ENCODE measurements around the gene TUNAR.

The TUNAR gene

DNA sequence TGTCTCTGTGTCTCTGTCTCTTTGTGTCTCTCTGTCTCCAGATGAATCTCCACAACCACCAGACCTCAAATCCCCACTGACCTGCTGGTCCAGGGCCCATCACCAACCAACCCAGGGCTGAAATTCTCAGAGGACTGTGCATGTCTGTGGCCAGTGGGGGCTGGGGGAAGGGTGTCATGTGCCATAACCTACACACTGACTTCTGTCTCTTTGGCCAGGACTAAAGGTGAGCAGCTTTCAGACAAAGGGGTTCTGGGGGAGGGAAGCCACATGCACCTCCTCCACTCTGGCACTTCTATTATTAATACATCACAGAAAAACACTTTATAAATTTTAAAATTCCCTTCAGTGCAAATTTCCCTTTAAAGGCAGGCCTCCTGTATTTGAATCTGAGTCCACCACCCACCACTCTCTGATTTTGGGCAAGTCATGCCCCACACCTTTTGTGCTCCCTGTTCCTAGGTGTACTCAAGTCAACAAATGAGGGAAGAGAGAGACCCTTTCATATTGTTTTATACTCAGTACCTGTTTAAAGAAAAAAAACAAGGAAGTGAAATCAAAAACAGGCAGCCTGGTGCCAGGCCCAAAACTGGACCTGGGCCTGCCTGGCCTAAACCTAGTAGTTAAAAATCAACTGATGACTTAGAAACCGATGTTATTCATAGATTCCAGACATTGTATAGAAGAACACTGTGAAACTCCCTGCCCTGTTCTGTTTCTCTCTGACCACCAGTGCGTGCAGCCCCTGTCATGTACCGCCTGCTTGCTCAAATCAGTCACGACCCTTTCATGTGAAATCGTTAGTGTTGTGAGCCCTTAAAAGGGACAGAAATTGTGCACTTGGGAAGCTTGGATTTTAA lies 80.2 kb downstream of the TUNAR start:
- H2AFZ ChIP-seq (ENCODE audit: low read length) = no peak overlapping the region
- no peaks in the 10 kb centered on the region for H3K9me2 ChIP-seq (replicated peaks; ENCODE audit: low read depth, low read length)
- no peaks in the 10 kb centered on the region for H3F3A ChIP-seq (ENCODE audit: low read depth)
- H3K4me1 ChIP-seq (ENCODE audit: insufficient read depth, low read length, poor library complexity, severe bottlenecking) = no peaks in the 10 kb centered on the region
- H3K9ac ChIP-seq (ENCODE audit: low read depth, low read length, poor library complexity, severe bottlenecking) = no peak overlapping the region
- TF ChIP-seq EZH2phosphoT487 (IDR thresholded peaks at IDR 0.05; ENCODE audit: borderline replicate concordance) (no peak), CTCF (conservative IDR thresholded peaks at IDR 0.05; ENCODE audit: low read length) (no peak)
- H3K36me3 ChIP-seq (ENCODE audit: insufficient read depth, low read length) = no peaks in the 10 kb centered on the region
- no peaks in the 10 kb centered on the region for H4K20me1 ChIP-seq (ENCODE audit: insufficient read depth, low read length, poor library complexity, severe bottlenecking)
- no peak overlapping the region for H3K4me2 ChIP-seq (ENCODE audit: low read depth, low read length, poor library complexity, severe bottlenecking)
- no peaks in the 10 kb centered on the region for H3K79me2 ChIP-seq (ENCODE audit: insufficient read depth, low read length)
- no peak overlapping the region for H3K4me3 ChIP-seq (ENCODE audit: low read length, poor library complexity, severe bottlenecking)
- H3K9me3 ChIP-seq (ENCODE audit: insufficient read depth, low read depth, low read length) = peaks cover 2% of the 10 kb centered on the region; the same call in 1 of the 2 replicates
- H3K27me3 ChIP-seq (ENCODE audit: insufficient read depth, low read length, poor library complexity, severe bottlenecking) = no peaks in the 10 kb centered on the region

GRCh38 chr14:95958105-95958504 lies 81.5 kb downstream of the TUNAR start:
- Histone ChIP-seq H3K4me2 (ENCODE audit: low read depth, low read length, poor library complexity, severe bottlenecking) (no peak overlapping the region), H3K9ac (ENCODE audit: low read depth, low read length, poor library complexity, severe bottlenecking) (no peak overlapping the region)
- TF ChIP-seq CTCF (conservative IDR thresholded peaks at IDR 0.05; ENCODE audit: low read length) (no peak), EZH2phosphoT487 (IDR thresholded peaks at IDR 0.05; ENCODE audit: borderline replicate concordance) (no peak)

GRCh38 chr14:95959317-95959716 lies 82.7 kb downstream of the TUNAR start:
- Histone ChIP-seq H3K79me2 (ENCODE audit: insufficient read depth, low read length) (no peaks in the 10 kb centered on the region), H3K27me3 (ENCODE audit: insufficient read depth, low read length, poor library complexity, severe bottlenecking) (no peaks in the 10 kb centered on the region), H4K20me1 (ENCODE audit: insufficient read depth, low read length, poor library complexity, severe bottlenecking) (no peaks in the 10 kb centered on the region), H3K9ac (ENCODE audit: low read depth, low read length, poor library complexity, severe bottlenecking) (no peak overlapping the region), H3K4me3 (ENCODE audit: low read length, poor library complexity, severe bottlenecking) (no peak overlapping the region), H3K9me2 (replicated peaks; ENCODE audit: low read depth, low read length) (no peaks in the 10 kb centered on the region), H3K4me2 (ENCODE audit: low read depth, low read length, poor library complexity, severe bottlenecking) (no peak overlapping the region), H3K9me3 (ENCODE audit: insufficient read depth, low read depth, low read length) (peaks cover 2% of the 10 kb centered on the region; the same call in 1 of the 2 replicates), H3K4me1 (ENCODE audit: insufficient read depth, low read length, poor library complexity, severe bottlenecking) (no peaks in the 10 kb centered on the region), H3F3A (ENCODE audit: low read depth) (no peaks in the 10 kb centered on the region), H2AFZ (ENCODE audit: low read length) (no peak overlapping the region), H3K36me3 (ENCODE audit: insufficient read depth, low read length) (no peaks in the 10 kb centered on the region)
- no peak for TF ChIP-seq CTCF (conservative IDR thresholded peaks at IDR 0.05; ENCODE audit: low read length)
- TF ChIP-seq EZH2phosphoT487 (IDR thresholded peaks at IDR 0.05; ENCODE audit: borderline replicate concordance) = no peak

More at GRCh38 chr14:95958105-95958504, 81.5 kb downstream of the TUNAR start:
- H3K79me2 ChIP-seq (ENCODE audit: insufficient read depth, low read length) = no peaks in the 10 kb centered on the region
- H3F3A ChIP-seq (ENCODE audit: low read depth) = no peaks in the 10 kb centered on the region
- H3K4me3 ChIP-seq (ENCODE audit: low read length, poor library complexity, severe bottlenecking) = no peak overlapping the region
- no peak overlapping the region for H2AFZ ChIP-seq (ENCODE audit: low read length)
- H3K9me2 ChIP-seq (replicated peaks; ENCODE audit: low read depth, low read length) = no peaks in the 10 kb centered on the region
- H3K9me3 ChIP-seq (ENCODE audit: insufficient read depth, low read depth, low read length) = peaks cover 2% of the 10 kb centered on the region; the same call in 1 of the 2 replicates
- H4K20me1 ChIP-seq (ENCODE audit: insufficient read depth, low read length, poor library complexity, severe bottlenecking) = no peaks in the 10 kb centered on the region
- no peaks in the 10 kb centered on the region for H3K36me3 ChIP-seq (ENCODE audit: insufficient read depth, low read length)
- no peaks in the 10 kb centered on the region for H3K27me3 ChIP-seq (ENCODE audit: insufficient read depth, low read length, poor library complexity, severe bottlenecking)
- no peaks in the 10 kb centered on the region for H3K4me1 ChIP-seq (ENCODE audit: insufficient read depth, low read length, poor library complexity, severe bottlenecking)

All from Loucy (cell line).